Stimulated activated CD8-positive, alpha-beta memory T cell treated with anti-CD3 and anti-CD28 coated beads, Interleukin-15, amount 100 ng/mL, for 24 hours (primary cell): ENCODE measurements around the gene SDC3.

ENCODE experiments used
- DNase-seq: peaks from one replicate; pipeline ENCODE4 v3.0.0-alpha.2; 2020; ENCODE audit warnings: low read depth

The SDC3 gene

GRCh38 chr1:30904191-30904961 is 4.2 kb downstream of the SDC3 start:
- DNase-seq = no peak

- no peak for DNase-seq
Observed at GRCh38 chr1:30903343-30904034, 5.1 kb downstream of the SDC3 start.

- no peak for DNase-seq
Observed at GRCh38 chr1:30902593-30903290, 5.8 kb downstream of the SDC3 start.

DNA sequence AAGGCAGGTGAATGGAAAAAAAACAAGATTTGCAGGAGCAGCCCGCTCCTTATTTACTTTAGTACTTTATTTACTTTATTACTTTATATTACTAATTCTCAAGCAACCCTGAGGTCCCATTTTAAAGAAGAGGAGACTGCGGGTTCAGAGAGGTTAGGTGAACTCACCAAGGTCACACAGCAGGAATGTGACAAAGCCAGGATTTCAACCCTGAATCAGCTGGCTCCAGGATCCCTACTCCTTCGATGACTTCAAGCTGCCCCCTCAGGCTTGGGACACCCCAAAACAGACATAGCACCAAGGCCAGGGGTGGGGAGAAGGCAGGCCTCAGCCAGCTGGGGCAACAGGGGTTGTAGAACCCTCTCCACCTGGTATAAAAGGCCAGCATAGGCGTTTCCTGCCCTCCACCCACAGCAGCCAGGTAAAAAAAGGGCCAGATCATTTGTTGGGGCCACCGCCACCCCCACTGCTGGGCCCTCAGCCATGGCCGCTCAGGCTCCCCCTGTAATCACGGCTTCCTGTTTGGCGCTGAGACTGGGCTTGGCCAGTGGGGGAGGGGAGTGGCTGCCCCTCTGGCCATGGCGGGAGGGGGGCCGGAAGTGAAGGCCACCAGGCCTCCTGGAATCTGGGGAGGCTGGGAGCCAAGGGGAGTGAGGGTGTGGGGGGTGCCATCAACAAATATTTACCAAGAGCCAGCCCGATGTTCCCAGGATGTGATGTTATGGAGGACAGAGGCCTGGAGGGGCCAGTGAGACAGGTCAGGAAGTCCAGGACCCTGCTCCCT is 6.6 kb downstream of the SDC3 start:
- no peak for DNase-seq

- DNase-seq = no peak
Observed at GRCh38 chr1:30900931-30901560, 7.5 kb downstream of the SDC3 start.

- DNase-seq = no peak
Observed at GRCh38 chr1:30900486-30900885, 8.1 kb downstream of the SDC3 start.

GRCh38 chr1:30899577-30900389 is 8.8 kb downstream of the SDC3 start:
- DNase-seq = no peak

DNA sequence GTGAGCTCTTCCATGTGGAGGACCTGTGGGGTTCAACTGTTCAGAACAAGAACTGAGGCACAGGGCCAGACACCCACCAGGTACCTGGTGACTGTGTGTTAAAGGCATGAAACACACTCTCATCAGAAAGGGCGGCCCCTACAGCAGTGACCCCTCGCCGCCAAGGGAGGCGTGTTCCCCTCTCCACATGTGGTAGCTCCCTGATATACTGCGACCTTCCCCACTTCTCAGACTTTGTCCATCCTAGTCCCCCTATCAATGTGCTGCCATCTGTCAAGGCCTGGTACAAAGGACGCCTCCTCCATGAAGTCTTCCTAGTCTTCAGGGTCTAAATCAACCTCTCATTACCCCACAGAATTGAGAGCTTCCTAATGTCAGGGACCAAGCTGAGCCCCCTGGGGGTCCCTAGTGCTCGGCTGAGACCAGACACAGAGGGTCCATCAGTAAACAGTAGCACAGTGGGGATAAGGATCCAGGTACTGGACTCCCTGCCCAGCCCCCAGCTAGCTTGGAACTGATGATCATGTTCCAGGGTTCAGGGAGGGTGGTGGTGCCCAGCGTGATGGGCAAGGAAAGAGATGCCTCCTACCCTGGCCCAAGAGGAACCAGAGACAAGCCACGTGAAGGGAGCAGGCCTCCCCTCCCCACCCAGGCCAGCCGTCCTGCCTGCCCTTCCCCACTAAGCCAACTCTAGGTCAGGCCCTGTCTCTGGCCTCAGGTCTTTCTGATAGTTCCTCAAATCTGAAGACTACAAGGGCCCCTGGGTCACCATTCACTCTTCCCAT is 10.3 kb downstream of the SDC3 start:
- DNase-seq = no peak

- DNase-seq = no peak
Observed at GRCh38 chr1:30896905-30897304, 11.7 kb downstream of the SDC3 start.

GRCh38 chr1:30895944-30896660 is 12.5 kb downstream of the SDC3 start:
- no peak for DNase-seq

DNA sequence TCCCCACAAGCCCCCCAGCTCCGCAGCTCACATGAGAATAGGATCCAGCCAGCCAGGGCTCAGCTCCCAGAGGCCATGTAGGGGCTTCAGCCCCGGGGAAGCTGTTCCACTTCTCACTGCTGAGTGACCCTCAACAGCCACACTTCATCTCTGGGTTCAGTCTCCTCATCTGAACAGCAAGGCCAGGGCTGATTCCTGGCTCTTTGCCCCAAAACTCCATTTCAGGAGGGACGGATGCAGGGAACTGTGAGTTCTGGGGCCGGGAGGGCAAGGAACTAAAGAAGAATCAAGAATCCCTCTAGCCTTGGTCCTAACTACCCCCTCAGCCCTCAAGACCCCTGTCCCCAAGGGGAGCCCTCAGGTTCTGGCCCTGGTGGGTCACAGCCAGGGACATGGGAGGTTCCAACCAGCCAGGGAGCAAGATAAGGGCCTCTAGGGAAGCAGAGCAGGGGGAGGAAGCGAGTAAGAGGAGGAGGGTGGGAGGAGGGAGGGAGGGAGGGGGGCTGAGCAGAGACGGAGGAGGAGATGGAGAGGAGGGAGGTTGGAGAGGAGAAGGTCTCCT is 13.1 kb downstream of the SDC3 start:
- no peak for DNase-seq

DNA sequence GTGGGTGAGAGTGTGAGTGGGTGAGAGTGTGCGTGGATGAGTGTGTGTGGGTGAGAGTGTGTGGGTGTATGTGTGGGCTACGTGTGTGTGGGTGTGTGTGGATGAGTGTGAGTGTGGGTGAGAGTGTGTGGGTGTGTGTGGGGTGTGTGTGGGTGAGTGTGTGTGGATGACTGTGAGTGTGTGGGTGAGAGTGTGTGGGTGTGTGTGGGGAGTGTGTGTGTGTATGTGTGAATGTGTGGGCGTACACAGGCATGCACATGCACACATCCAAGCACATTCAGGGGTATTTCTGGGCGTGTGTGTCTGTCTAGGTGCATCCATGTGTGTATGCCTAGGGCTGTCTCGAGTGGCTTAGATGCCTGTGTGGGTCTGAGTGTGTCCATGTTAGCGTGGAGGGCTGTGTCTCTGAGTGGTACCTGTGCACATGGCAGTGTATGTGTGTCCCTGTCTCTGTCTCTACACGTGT is 14.0 kb downstream of the SDC3 start:
- DNase-seq = no peak

GRCh38 chr1:30893776-30894507 is 14.6 kb downstream of the SDC3 start:
- no peak for DNase-seq

- no peak for DNase-seq
Observed at GRCh38 chr1:30892671-30893073, 15.9 kb downstream of the SDC3 start.

DNA sequence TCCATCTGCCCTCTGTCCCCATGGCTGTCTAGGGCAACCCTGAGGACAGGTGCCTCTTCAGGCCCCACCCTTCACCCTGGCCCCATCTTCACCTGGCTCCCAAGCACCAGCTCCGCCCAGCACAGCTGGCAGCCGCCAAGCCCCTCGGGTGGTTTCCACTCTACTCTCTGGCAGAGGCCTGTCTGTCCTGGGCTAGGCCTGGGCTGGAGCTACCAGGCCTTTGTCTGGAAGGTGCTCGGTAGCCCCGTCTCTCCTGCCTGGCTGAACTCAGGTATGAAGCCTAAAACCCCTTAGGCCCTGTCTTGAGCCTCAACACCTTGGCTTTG is 17.4 kb downstream of the SDC3 start:
- DNase-seq = no peak

DNA sequence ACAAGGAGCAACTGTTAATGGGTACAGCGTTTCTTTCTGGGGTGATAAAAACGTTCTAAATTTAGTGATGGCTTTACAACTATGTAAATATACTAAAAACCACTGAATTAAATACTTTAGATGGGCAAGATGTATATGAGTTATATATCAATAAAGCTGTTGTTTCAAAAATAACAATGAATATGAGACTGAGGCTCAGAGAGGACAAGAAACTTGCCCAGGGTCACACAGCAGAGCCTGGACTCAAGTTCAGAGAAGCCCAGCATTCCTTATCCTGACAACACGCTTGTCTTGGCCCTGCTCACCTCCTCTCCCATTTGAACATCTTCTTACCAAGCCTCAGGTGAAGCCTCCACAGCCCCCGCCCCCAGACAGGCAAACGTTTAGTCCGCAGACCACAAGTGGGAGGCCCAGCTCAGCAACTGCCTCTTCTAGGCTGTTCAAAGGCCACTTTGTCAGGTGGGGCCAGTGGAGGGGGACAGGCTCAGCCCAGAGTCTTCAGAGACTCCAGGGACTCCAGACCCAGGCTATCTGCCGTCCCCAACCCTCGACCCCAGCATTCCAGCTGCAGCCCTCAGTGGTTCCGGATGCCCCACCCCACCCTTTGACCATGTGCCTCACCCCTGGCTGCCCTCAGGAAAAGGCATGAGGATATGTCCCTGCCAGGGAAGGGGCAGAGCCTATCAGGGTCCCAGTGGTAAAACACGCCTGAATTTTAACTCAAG is 17.9 kb downstream of the SDC3 start:
- no peak for DNase-seq

DNA sequence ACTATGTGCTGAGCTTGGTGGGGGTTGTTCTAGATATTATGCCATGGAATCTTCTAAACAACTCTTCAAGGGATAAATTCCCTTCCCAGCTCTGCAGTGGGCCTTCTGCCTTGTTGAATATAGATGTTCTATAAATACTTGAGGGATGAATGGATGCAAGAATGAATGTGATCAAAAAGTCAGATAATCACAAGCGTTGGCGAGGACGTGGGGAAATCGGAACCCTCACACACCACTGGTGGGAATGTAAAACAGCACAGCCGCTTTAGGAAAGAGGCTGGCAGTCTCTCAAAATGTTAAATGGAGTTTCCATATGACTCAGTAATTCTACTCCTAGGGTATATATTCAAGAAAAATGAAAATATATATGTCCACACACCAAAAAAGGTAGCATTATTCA is 19.0 kb downstream of the SDC3 start:
- DNase-seq = no peak

- DNase-seq = no peak
Observed at GRCh38 chr1:30888975-30889374, 19.6 kb downstream of the SDC3 start.
